Liver (tissue), 9 donors: ENCODE measurements around the gene CCL25. TPM values are rescaled to one million over a fixed set of nuclear protein-coding genes. Genes with fewer than 3 reads are reported as not detected.

Experiments
- DNase-seq: peaks from one replicate; pipeline ENCODE4 v3.0.0-alpha.2; 2017; ENCODE audit warnings: low spot score
- H3K27ac ChIP-seq, 2 donors: one replicate each; pipeline ENCODE4 v1.7.0; 2013; ENCODE audit warnings: inconsistent platforms in 2 of 2, low read length in 2 of 2, control low read depth in 1 of 2, low read depth in 1 of 2, mild to moderate bottlenecking in 1 of 2
- H3K27me3 ChIP-seq, 4 donors: one replicate each; pipeline versions ENCODE4 v1.6.1 to v1.7.0; 2013; ENCODE audit warnings: low read length in 3 of 4, inconsistent platforms in 1 of 4, mild to moderate bottlenecking in 1 of 4, moderate library complexity in 1 of 4; ENCODE audit not compliant: control insufficient read depth in 4 of 4, insufficient read depth in 4 of 4
- H3K36me3 ChIP-seq, 4 donors: one replicate each; pipeline versions ENCODE4 v1.6.1 to v1.7.0; 2013; ENCODE audit warnings: low read length in 3 of 4, mild to moderate bottlenecking in 3 of 4, low read depth in 1 of 4, moderate library complexity in 1 of 4; ENCODE audit not compliant: control insufficient read depth in 4 of 4, insufficient read depth in 3 of 4
- H3K4me1 ChIP-seq, 4 donors: one replicate each; pipeline versions ENCODE4 v1.6.1 to v1.7.0; 2013; ENCODE audit warnings: low read length in 3 of 4, mild to moderate bottlenecking in 3 of 4, moderate library complexity in 1 of 4; ENCODE audit not compliant: control insufficient read depth in 4 of 4, insufficient read depth in 4 of 4
- H3K4me3 ChIP-seq, 3 donors: one replicate each; pipeline versions ENCODE4 v1.6.1 to v1.7.0; 2013; ENCODE audit warnings: low read length in 3 of 3, control low read depth in 1 of 3, low read depth in 1 of 3, mild to moderate bottlenecking in 1 of 3
- H3K9ac ChIP-seq, 2 donors: one replicate each; pipeline ENCODE4 v1.7.0; 2013; ENCODE audit warnings: low read length in 2 of 2, mild to moderate bottlenecking in 2 of 2, moderate library complexity in 2 of 2, control low read depth in 1 of 2, low read depth in 1 of 2
- H3K9me3 ChIP-seq, 4 donors: one replicate each; pipeline versions ENCODE4 v1.6.1 to v1.7.0; 2013; ENCODE audit warnings: low read length in 3 of 4; ENCODE audit not compliant: control insufficient read depth in 4 of 4
- CTCF ChIP-seq: fragments of 150-350 bp; IDR thresholded peaks from 2 replicates; pipeline ENCODE4 v1.5.1; 2017; ENCODE audit warnings: improper control_type of control experiment, low read depth, low read length; ENCODE audit not compliant: missing input control
- EGR1 ChIP-seq, 2 donors: IDR thresholded peaks; 2 replicates each; pipeline ENCODE4 v1.6.1; 2016 to 2018; ENCODE audit warnings: antibody characterized with exemption in 2 of 2, low read depth in 2 of 2
- FOXA2 ChIP-seq: IDR thresholded peaks from 2 replicates; pipeline ENCODE4 v1.6.1; 2016; ENCODE audit warnings: antibody characterized with exemption
- MAX ChIP-seq: IDR thresholded peaks from 2 replicates; pipeline ENCODE4 v1.6.1; 2016; ENCODE audit warnings: antibody characterized with exemption
- SP1 ChIP-seq: IDR thresholded peaks from 2 replicates; pipeline ENCODE4 v1.6.1; 2018; ENCODE audit warnings: antibody characterized with exemption, mild to moderate bottlenecking
- ZBTB33 ChIP-seq: IDR thresholded peaks from 2 replicates; pipeline ENCODE4 v1.6.1; 2016; ENCODE audit warnings: antibody characterized with exemption
- WGBS: extraction: QIAGEN DNeasy Blood & Tissue Kit; methylation state at CpG from one replicate; pipeline ENCODE4 v1.1.7; 2013; 5-methylcytosine and 5-hydroxymethylcytosine counted together
- polyA plus RNA-seq, 2 donors: library from polyadenylated mRNA; stranded (reverse) in 1 of 2; unstranded in 1 of 2; fragments of 200-250 nt in 1 of 2; fragments of >200 nt in 1 of 2; fragmentation: Nextera tagmentation in 1 of 2; extraction: Ambion mirVana in 1 of 2; gene quantifications; one replicate each; pipeline versions ENCODE4 v1.2.1 to v1.2.3, GENCODE V29; 2013 to 2015
- total RNA-seq, 2 donors: library from RNA; depleted of rRNA; stranded (reverse); fragments of >200 nt; gene quantifications; one replicate each; pipeline ENCODE4 v1.2.3, GENCODE V29; 2014
- donor health status: healthy.
- donor health status: healthy.
- donor health status: healthy.
- donor health status: healthy.
- donor health status: healthy.

CCL25 gene
- total and polyA plus RNA-seq, 4 donors = not detected

GRCh38 chr19:8111376-8111775 lies 58.8 kb downstream of the CCL25 start:
- H3K4me1 ChIP-seq = no peaks in the 10 kb centered on the region
- 91% methylated on average over 16 of the region's 16 CpGs for WGBS
- no peak overlapping the region for H3K9ac ChIP-seq
- H3K36me3 ChIP-seq = no peaks in the 10 kb centered on the region
- H3K27ac ChIP-seq = no peak overlapping the region
- H3K9me3 ChIP-seq = no peaks in the 10 kb centered on the region
- DNase-seq = no peak
- no peaks in the 10 kb centered on the region for H3K27me3 ChIP-seq
- no peak overlapping the region for H3K4me3 ChIP-seq
- TF ChIP-seq CTCF = no peak
- TF ChIP-seq ZBTB33 = no peak
- no peak for TF ChIP-seq MAX
- no peak for TF ChIP-seq EGR1 (IDR thresholded peaks at IDR 0.05; ENCODE audit: low read depth in 2 of 2)
- no peak for TF ChIP-seq FOXA2
- TF ChIP-seq SP1 = no peak

Other genes with a start within 250 kb of the CCL25 start
- gene EVI5L, start 222.5 kb upstream of the CCL25 start, total RNA-seq = 1 to 10 TPM; 4.2 to 4.7 TPM
- 1 to 10 TPM; 1.4 to 5.0 TPM for gene EVI5L, start 222.5 kb upstream of the CCL25 start, polyA plus RNA-seq
- gene PRR36, start 178.4 kb upstream of the CCL25 start, total RNA-seq = not detected
- under 1 TPM; 0.02 to 0.03 TPM for gene PRR36, start 178.4 kb upstream of the CCL25 start, polyA plus RNA-seq
- 1 to 10 TPM; 1.8 to 3.3 TPM for gene LRRC8E, start 164.2 kb upstream of the CCL25 start, total RNA-seq
- 1 to 10 TPM in 1 of 2 donors, not detected in 1; 2.4 TPM for gene LRRC8E, start 164.2 kb upstream of the CCL25 start, polyA plus RNA-seq
- gene MAP2K7, start 148.9 kb upstream of the CCL25 start, total RNA-seq = 10 to 100 TPM in 1 of 2 donors, 1 to 10 TPM in 1; 9.4 to 11.7 TPM
- gene MAP2K7, start 148.9 kb upstream of the CCL25 start, polyA plus RNA-seq = 1 to 10 TPM; 3.0 to 9.7 TPM
- 1 to 10 TPM in 1 of 2 donors, not detected in 1; 2.5 TPM for gene TGFBR3L, start 137.9 kb upstream of the CCL25 start, total RNA-seq
- under 1 TPM; 0.32 to 0.36 TPM for gene TGFBR3L, start 137.9 kb upstream of the CCL25 start, polyA plus RNA-seq
- gene SNAPC2, start 132.4 kb upstream of the CCL25 start, total RNA-seq = 1 to 10 TPM; 2.8 to 3.5 TPM
- gene SNAPC2, start 132.4 kb upstream of the CCL25 start, polyA plus RNA-seq = 1 to 10 TPM; 3.0 to 7.1 TPM
- gene CTXN1, start 126.6 kb upstream of the CCL25 start, total RNA-seq = under 1 TPM; 0.08 to 0.14 TPM
- under 1 TPM in 1 of 2 donors, not detected in 1; 0.07 TPM for gene CTXN1, start 126.6 kb upstream of the CCL25 start, polyA plus RNA-seq
- 10 to 100 TPM; 21.1 to 35.8 TPM for gene TIMM44, start 109.1 kb upstream of the CCL25 start, total RNA-seq
- gene TIMM44, start 109.1 kb upstream of the CCL25 start, polyA plus RNA-seq = 10 to 100 TPM; 17.7 to 32.2 TPM
- 10 to 100 TPM; 21.2 to 33.7 TPM for gene ELAVL1, start 47.1 kb upstream of the CCL25 start, total RNA-seq
- 10 to 100 TPM; 14.4 to 17.0 TPM for gene ELAVL1, start 47.1 kb upstream of the CCL25 start, polyA plus RNA-seq
- gene FBN3, start 96.8 kb downstream of the CCL25 start, total RNA-seq = under 1 TPM; under 0.01 to 0.61 TPM
- gene FBN3, start 96.8 kb downstream of the CCL25 start, polyA plus RNA-seq = under 1 TPM in 1 of 2 donors, not detected in 1; 0.08 TPM
- gene CERS4, start 156.6 kb downstream of the CCL25 start, total RNA-seq = 10 to 100 TPM; 55.6 to 65.1 TPM
- 10 to 100 TPM; 42.7 to 57.2 TPM for gene CERS4, start 156.6 kb downstream of the CCL25 start, polyA plus RNA-seq